Psoas muscle (tissue), 8 donors: ENCODE data around the gene RAB40C. TPM values are rescaled to one million over a fixed set of nuclear protein-coding genes. Genes with fewer than 3 reads are reported as not detected.
A peak's percentile ranks its signal among the peaks of the same experiment; 100 is the strongest.

Source experiments
- ATAC-seq, 4 donors: fragments of 200-7000 bp; cut with Tn5 transposase; one replicate each; pipeline ENCODE4 v1.9.1; 2020; ENCODE audit warnings: moderate library complexity in 3 of 4, mild to moderate bottlenecking in 2 of 4
- DNase-seq, 2 donors: peaks; one replicate each; pipeline ENCODE4 v3.0.0-alpha.2; 2020
- H3K27ac ChIP-seq: fragments of 200-600 bp; one replicate; pipeline ENCODE4 v1.8.0; 2022
- H3K27me3 ChIP-seq, 3 donors: fragments of 200-600 bp in 1 of 3; one replicate each; pipeline versions ENCODE4 v1.6.1 to v1.8.0; 2013 to 2022; ENCODE audit warnings: low read length in 2 of 3, mild to moderate bottlenecking in 2 of 3, moderate library complexity in 1 of 3; ENCODE audit not compliant: insufficient read depth in 3 of 3
- H3K36me3 ChIP-seq, 2 donors: fragments of 200-600 bp in 1 of 2; one replicate each; pipeline versions ENCODE4 v1.6.1 to v1.8.0; 2013 to 2022; ENCODE audit warnings: low read depth in 1 of 2, mild to moderate bottlenecking in 1 of 2, moderate library complexity in 1 of 2; ENCODE audit not compliant: insufficient read depth in 1 of 2
- H3K4me1 ChIP-seq: fragments of 200-600 bp; one replicate; pipeline ENCODE4 v1.8.0; 2022
- H3K4me3 ChIP-seq: fragments of 200-600 bp; one replicate; pipeline ENCODE4 v1.8.0; 2022; ENCODE audit warnings: mild to moderate bottlenecking
- H3K9me3 ChIP-seq: fragments of 200-600 bp; one replicate; pipeline ENCODE4 v1.8.0; 2022
- WGBS, 3 donors: extraction: QIAGEN DNeasy Blood & Tissue Kit; methylation state at CpG; one replicate each; pipeline versions ENCODE4 v1.1.6 to v1.1.7; 2013; 5-methylcytosine and 5-hydroxymethylcytosine counted together
- intact Hi-C, 2 donors: fragments of 100-400 bp; cut with DNase I; formaldehyde crosslinking; loops; one replicate each; pipeline versions ENCODE4 v1.11.0 to v1.14.2; 2022
- polyA plus RNA-seq, 3 donors: library from polyadenylated mRNA; stranded (reverse); fragments of 200-250 nt; gene quantifications; one replicate each; pipeline ENCODE4 v1.2.3, GENCODE V29; 2013
- total RNA-seq, 4 donors: library from RNA; stranded (reverse); fragmentation: NEBNext Ultra II Directional in 2 of 4; extraction: Animal tissue kit (Norgen Biotek cat#: 25700) in 2 of 4; gene quantifications; one replicate each; pipeline versions ENCODE4 v1.2.1 to v1.2.4, GENCODE V29; 2021 to 2023
- TF ChIP-seq, protein P1 (sequence below): fragments of 200-600 bp; IDR thresholded peaks from one replicate; pipeline ENCODE4 v1.8.0; 2022; ENCODE audit warnings: antibody characterized with exemption
- donor health status: healthy with polysubstance abuse.
- donor health status: DM: no; HTN: no; CAD: no; lungs with moderate emphysema.
- donor health status: Bipolar disorder and iron deficiency.
- donor health status: healthy.
- donor health status: DM: yes; HTN: yes; CAD: no.
- donor health status: DM: no; HTN: no; CAD: no.
- donor health status: DM: no; HTN: no; CAD: no.
- donor health status: DM: yes; HTN: yes; CAD: no.

Gene RAB40C
- total and polyA plus RNA-seq, 7 donors = 12.3 to 20.2 (median 15.7) TPM

DNA sequence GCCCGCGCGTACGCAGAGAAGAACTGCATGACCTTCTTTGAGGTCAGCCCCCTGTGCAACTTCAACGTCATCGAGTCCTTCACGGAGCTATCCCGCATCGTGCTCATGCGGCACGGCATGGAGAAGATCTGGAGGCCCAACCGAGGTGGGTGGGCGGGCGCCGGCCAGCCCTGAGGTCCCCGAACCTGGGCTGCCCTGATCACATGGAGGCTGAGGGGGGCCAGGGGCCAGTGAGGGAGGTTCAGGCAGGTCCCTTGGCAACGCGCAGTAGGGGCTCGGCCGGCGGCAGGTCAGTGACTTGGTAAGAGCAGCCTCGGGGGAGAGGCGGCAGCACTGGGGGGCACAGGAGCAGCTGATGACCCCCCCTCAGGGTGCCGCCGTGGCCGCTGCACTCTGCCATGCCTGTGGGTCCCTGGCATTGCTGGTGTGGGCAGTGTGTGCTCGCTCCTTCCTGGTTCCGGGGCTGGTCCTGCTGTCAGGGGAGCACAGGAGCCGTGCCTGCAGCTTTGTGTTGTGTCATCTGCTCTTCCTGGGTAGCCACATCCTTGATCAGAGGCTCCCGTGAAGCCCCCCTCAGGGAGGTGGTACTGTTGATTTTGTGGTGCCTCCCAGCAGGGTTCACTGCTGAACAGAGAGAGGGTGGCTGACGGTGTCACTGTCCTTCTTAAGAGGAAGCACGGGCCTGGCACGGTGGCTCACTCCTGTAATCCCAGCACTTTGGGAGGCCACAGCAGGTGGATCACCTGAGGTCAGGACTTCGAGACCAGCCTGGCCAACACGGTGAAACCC is 36.3 kb downstream of the RAB40C start:
- WGBS, 3 donors = 92 to 95% (median 94%) methylated on average over 24 to 35 of the region's 35 CpGs
- H3K4me1 ChIP-seq = peaks cover 24% of the 10 kb centered on the region
- peak overlapping the region; percentile 68 for H3K27ac ChIP-seq
- no peak overlapping the region for H3K4me3 ChIP-seq
- ATAC-seq = no peak
- no peaks in the 10 kb centered on the region for H3K9me3 ChIP-seq
- TF ChIP-seq, protein P1, sequence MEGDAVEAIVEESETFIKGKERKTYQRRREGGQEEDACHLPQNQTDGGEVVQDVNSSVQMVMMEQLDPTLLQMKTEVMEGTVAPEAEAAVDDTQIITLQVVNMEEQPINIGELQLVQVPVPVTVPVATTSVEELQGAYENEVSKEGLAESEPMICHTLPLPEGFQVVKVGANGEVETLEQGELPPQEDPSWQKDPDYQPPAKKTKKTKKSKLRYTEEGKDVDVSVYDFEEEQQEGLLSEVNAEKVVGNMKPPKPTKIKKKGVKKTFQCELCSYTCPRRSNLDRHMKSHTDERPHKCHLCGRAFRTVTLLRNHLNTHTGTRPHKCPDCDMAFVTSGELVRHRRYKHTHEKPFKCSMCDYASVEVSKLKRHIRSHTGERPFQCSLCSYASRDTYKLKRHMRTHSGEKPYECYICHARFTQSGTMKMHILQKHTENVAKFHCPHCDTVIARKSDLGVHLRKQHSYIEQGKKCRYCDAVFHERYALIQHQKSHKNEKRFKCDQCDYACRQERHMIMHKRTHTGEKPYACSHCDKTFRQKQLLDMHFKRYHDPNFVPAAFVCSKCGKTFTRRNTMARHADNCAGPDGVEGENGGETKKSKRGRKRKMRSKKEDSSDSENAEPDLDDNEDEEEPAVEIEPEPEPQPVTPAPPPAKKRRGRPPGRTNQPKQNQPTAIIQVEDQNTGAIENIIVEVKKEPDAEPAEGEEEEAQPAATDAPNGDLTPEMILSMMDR = no peak
- DNase-seq = peak in 1 of 2 donors; percentile 13
- intact Hi-C loops = loop anchor here in 1 of 2 donors (5.0 kb wide), 1 partner anchor 34 kb away; the partner anchor contains the start of gene RAB40C
- no peaks in the 10 kb centered on the region for H3K27me3 ChIP-seq
- peaks cover 0 to 33% of the 10 kb centered on the region in 2 donors for H3K36me3 ChIP-seq

DNA sequence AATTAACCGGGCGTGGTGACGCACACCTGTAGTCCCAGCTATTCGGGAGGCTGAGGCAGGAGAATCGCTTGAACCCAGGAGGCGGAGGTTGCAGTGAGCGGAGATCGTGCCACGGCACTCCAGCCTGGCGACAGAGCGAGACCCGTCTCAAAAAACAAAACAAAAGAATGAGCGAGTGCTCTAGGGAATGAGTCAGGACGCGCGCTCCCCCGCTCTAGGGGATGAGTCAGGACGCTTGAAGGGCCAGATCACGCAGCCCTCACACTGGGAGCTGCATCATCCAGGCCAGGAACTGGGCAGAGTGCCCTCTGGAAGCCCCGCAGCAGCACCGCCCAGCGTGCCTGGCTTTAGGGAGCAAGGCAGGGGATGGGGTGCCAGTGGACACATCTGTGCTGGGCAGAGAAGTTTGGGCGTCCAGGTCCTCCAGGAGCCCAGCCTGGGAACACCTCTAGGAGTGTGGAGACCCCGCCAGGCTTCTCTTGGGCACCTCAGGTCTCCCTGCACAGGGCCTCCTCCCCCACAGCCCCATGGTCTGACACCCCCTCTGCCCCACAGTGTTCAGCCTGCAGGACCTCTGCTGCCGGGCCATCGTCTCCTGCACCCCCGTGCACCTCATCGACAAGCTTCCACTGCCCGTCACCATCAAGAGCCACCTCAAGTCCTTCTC is 37.1 kb downstream of the RAB40C start:
- TF ChIP-seq, protein P1 = no peak

DNA sequence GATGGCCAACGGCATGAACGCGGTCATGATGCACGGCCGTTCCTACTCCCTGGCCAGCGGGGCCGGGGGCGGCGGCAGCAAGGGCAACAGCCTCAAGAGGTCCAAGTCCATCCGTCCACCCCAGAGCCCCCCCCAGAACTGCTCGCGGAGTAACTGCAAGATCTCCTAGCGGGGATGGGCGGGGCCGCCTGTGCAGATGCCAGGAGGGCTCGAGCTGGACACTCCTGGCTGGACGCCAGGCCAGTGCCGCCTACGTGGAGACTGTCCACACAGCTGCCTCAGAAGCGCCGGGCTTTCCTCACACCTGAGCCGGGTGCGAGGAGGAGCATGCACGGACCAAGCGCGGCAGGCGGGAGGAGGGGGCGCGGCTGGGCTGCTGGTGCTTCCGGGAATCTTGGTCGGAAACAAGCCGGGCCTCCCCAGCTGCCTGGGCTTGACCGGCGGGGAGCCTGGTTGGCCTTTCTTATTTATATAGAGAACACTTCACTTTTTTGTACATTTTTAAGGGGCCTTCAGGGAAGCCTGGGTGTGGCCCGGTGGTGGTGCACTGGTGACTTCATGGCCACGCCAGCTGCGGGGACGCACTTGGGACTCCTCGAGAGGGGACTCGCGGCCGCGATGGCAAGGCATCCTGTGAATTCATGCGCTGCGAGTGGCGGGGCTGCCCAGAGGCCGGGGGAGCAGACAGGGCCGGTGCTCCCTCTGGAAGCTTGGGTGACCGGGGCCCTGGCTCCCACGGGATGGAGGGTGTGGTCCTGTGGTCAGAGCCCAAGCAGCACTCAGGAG is 37.8 kb downstream of the RAB40C start:
- Histone ChIP-seq H3K4me3 (no peak overlapping the region), H3K27ac (peak overlapping the region; percentile 68), H3K27me3 (no peaks in the 10 kb centered on the region), H3K9me3 (no peaks in the 10 kb centered on the region), H3K36me3 (peaks cover 0 to 33% of the 10 kb centered on the region in 2 donors), H3K4me1 (peaks cover 25% of the 10 kb centered on the region)
- TF ChIP-seq, protein P1 = no peak
- DNase-seq (peak; percentile 59 to 89), ATAC-seq (peak; percentile 63 to 78 (median 73))
- intact Hi-C loops = loop anchor here in 1 of 2 donors (5.0 kb wide), 1 partner anchor 35 kb away; the partner anchor contains the start of gene RAB40C
- 56 to 73% (median 58%) methylated on average over 48 to 50 of the region's 50 CpGs for whole genome bisulfite sequencing, 3 donors

More for the DNA sequence above, 37.1 kb downstream of the RAB40C start:
- ATAC-seq (peak; percentile 68 to 87 (median 76)), DNase-seq (peak; percentile 74 to 80)
- intact Hi-C loops = loop anchor here in 1 of 2 donors (5.0 kb wide), 1 partner anchor 35 kb away; the partner anchor contains the start of gene RAB40C
- Histone ChIP-seq H3K27me3 (no peaks in the 10 kb centered on the region), H3K36me3 (peaks cover 0 to 33% of the 10 kb centered on the region in 2 donors), H3K4me1 (peaks cover 25% of the 10 kb centered on the region), H3K4me3 (no peak overlapping the region), H3K9me3 (no peaks in the 10 kb centered on the region), H3K27ac (peak overlapping the region; percentile 68)
- WGBS, 3 donors = 71 to 77% (median 74%) methylated on average over 29 of the region's 29 CpGs

DNA sequence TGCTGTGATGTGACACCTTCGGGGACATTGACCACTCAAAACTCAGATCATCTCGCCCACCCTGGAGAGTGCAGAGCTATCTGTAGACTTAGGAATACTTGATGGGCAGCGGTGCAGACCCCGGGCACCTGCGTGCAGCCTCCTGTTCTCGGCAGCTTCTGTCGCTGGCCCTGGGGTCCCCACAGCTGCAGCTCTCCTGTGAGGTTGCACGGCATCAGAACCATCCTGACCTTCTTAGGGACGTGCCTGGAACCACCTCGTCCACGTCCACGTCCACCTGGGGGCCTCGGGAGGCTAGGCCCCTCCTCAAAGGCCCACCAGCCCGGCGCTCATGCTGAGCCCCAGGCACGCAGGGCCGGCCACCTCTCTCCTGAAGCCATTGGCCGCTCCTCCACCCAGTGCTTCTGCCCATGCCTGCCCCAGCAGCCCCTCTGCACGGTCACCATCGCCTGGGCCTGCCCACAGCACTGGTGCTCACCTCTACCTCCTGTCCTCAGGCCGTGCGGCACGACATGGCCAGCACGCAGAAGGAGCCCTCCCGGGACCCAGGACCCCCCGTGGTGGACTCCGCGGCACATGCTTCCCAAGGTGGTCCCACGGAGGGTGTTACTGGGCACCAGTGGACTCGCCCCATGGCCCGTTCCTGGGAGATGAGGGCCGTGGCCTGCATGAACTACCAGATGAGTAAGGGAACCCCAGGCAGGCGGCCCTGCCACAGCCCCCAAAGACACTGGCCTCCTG is 38.6 kb downstream of the RAB40C start:
- Histone ChIP-seq H3K27ac (no peak overlapping the region), H3K4me3 (no peak overlapping the region), H3K27me3 (no peaks in the 10 kb centered on the region), H3K9me3 (no peaks in the 10 kb centered on the region), H3K36me3 (peaks cover 0 to 35% of the 10 kb centered on the region in 2 donors), H3K4me1 (peaks cover 25% of the 10 kb centered on the region)
- peak; percentile 16 to 57 for DNase-seq
- no peak for ATAC-seq
- WGBS, 3 donors = 86 to 93% (median 88%) methylated on average over 33 of the region's 33 CpGs
- intact Hi-C loops = loop anchor here in 1 of 2 donors (5.0 kb wide), 1 partner anchor 36 kb away; the partner anchor contains the start of gene RAB40C
- TF ChIP-seq, protein P1 = no peak
